ENCODE data around the gene SHF.

The SHF gene

GRCh38 chr15:45228931-45229330 lies 41.2 kb upstream of the SHF start:
- DNase-seq (ENCODE audit: low read depth), result no peak
- H3K4me3 ChIP-seq (replicated peaks; ENCODE audit: low read depth, low read length), result no peak overlapping the region
- no peak for TF ChIP-seq CTCF (IDR thresholded peaks at IDR 0.05; ENCODE audit: low read length, missing control alignments)

GRCh38 chr15:45225506-45226273 lies 37.9 kb upstream of the SHF start:
- no peak for TF ChIP-seq CTCF (IDR thresholded peaks at IDR 0.05; ENCODE audit: low read length, missing control alignments)
- no peak for DNase-seq (ENCODE audit: low read depth)
- no peak overlapping the region for H3K4me3 ChIP-seq (replicated peaks; ENCODE audit: low read depth, low read length)

DNA sequence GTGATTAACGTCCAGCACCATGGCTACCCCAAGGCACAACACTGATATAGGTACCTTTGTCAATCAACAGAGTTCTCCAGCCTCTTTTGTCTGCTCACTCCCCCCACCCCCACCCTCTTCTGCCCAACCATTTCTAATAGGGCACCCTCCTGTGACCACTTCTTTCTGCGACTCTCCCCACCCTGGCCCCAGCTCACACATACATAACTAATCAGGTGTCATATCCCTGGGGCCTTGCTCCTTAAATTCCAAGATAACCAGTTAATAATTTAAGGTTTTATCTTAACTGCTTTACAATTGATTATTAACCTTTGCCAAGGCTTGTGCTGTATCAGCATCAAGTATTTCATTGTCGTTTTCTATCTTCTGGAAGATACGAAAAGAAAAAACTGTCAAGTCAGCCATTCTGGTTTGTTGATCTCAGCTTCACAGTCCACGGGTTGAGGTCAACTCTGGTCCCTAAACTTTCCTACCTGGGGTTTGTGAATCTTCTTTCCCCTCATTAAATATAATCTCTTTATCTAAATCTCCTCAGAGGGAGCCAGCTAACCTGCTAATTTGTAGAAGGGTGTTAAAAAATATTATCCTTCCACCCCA lies 37.0 kb upstream of the SHF start:
- no peak for DNase-seq (ENCODE audit: low read depth)
- H3K4me3 ChIP-seq (replicated peaks; ENCODE audit: low read depth, low read length), result no peak overlapping the region
- TF ChIP-seq CTCF (IDR thresholded peaks at IDR 0.05; ENCODE audit: low read length, missing control alignments), result no peak

- TF ChIP-seq CTCF (IDR thresholded peaks at IDR 0.05; ENCODE audit: low read length, missing control alignments), result no peak
- no peak overlapping the region for H3K4me3 ChIP-seq (replicated peaks; ENCODE audit: low read depth, low read length)
- no peak for DNase-seq (ENCODE audit: low read depth)
Measured at GRCh38 chr15:45221967-45222366, 34.2 kb upstream of the SHF start.

- no peak for DNase-seq (ENCODE audit: low read depth)
- no peak for TF ChIP-seq CTCF (IDR thresholded peaks at IDR 0.05; ENCODE audit: low read length, missing control alignments)
- H3K4me3 ChIP-seq (replicated peaks; ENCODE audit: low read depth, low read length), result no peak overlapping the region
Measured at GRCh38 chr15:45221053-45221599, 33.4 kb upstream of the SHF start.

DNA sequence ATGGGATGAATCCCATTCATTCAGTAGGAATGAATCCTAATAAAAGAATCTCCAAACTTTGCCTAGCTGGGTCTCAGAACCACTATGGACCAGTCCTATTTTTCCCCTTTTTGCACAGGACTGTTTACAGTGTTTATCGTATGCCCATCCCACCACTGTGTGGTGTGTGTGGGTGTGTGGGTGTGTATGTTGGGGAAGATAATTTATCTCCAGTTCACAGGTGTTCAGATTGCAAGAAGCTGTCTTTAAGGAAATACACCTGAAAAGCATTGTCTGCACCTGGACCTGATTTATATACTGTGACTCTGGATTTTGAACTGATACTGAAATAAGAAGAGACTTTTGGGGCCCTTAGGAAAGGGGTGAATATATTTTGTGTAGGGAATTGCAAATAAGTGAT lies 24.7 kb upstream of the SHF start:
- DNase-seq (ENCODE audit: low read depth), result no peak
- no peak overlapping the region for H3K4me3 ChIP-seq (replicated peaks; ENCODE audit: low read depth, low read length)
- TF ChIP-seq CTCF (IDR thresholded peaks at IDR 0.05; ENCODE audit: low read length, missing control alignments), result no peak
